ENCODE results near the gene TDRD7.

DNA sequence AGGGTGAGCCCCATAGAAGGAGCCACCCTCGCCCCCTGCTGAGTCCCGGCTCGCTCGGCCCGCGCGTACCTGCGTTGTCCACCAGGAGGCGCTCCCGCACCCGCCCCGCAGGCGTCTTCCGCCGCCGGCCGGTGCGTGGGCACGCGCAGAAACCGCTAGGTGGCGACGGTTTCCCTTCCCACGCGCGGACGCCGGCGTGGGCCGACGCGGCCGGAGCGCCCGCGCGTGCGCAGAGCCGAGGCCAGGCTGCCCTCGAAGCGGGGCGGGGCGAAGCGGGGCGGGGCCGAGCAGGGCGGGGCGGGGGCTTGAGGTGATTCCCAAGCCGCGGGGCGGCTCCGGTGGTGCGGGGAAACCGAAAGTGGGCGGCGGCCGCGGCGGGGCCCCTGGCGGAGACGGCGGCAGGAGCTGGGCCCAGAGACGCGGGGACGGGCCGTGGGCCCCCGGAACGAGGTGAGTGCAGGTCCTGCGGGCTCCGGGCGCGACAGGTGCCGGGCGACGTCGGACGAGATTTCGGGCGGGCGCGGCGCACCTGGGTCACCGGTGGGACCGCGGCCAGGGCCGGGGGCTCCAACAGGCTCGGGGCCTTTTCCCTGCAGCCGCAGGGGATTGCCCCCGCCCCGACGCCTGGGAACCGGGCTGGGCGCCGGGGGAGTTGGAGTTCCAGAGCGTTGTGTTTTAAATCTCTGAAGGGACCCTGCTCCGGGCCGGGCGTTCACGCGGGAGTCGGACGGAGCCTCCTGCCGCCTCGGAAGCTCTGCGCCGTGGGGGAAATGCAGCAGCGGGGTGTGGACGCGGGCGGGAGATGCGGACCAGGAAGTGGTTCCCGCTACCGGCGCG lies at the start of gene TDRD7:
- TF ChIP-seq EZH2 (IDR thresholded peaks at IDR 0.05) (no peak), POLR2AphosphoS5 (IDR thresholded peaks at IDR 0.05; ENCODE audit: borderline replicate concordance, low read depth, low read length) (no peak), FOXP2 (optimal IDR thresholded peaks at IDR 0.05; ENCODE audit: control extremely low read depth, extremely low read length, insufficient read depth) (peak; percentile 7)

Measured in SK-N-MC (cell line).